ENCODE results near the gene PHOSPHO2.
A peak's percentile ranks its signal among the peaks of the same experiment; 100 is the strongest.

PHOSPHO2 gene

GRCh38 chr2:169729274-169729605 is 35.0 kb downstream of the PHOSPHO2 start:
- no peak for TF ChIP-seq CTCF (IDR thresholded peaks at IDR 0.05; ENCODE audit: borderline replicate concordance, insufficient read depth, low read depth, low read length)

GRCh38 chr2:169732075-169732474 is 37.8 kb downstream of the PHOSPHO2 start:
- H3K4me3 ChIP-seq (ENCODE audit: low read depth, low read length) = no peak overlapping the region
- no peak for TF ChIP-seq CTCF (IDR thresholded peaks at IDR 0.05; ENCODE audit: borderline replicate concordance, insufficient read depth, low read depth, low read length)

More at GRCh38 chr2:169729274-169729605, 35.0 kb downstream of the PHOSPHO2 start:
- H3K4me3 ChIP-seq (ENCODE audit: low read depth, low read length) = no peak overlapping the region

GRCh38 chr2:169732583-169733358 is 38.5 kb downstream of the PHOSPHO2 start:
- TF ChIP-seq CTCF (IDR thresholded peaks at IDR 0.05; ENCODE audit: borderline replicate concordance, insufficient read depth, low read depth, low read length) = no peak

GRCh38 chr2:169734169-169734847 is 40.0 kb downstream of the PHOSPHO2 start:
- H3K4me3 ChIP-seq (ENCODE audit: low read depth, low read length) = peak overlapping the region; percentile 88
- TF ChIP-seq CTCF (IDR thresholded peaks at IDR 0.05; ENCODE audit: borderline replicate concordance, insufficient read depth, low read depth, low read length) = no peak

More at GRCh38 chr2:169732583-169733358, 38.5 kb downstream of the PHOSPHO2 start:
- no peak overlapping the region for H3K4me3 ChIP-seq (ENCODE audit: low read depth, low read length)

- no peak for TF ChIP-seq CTCF (IDR thresholded peaks at IDR 0.05; ENCODE audit: borderline replicate concordance, insufficient read depth, low read depth, low read length)
- H3K4me3 ChIP-seq (ENCODE audit: low read depth, low read length) = no peak overlapping the region
Observed at GRCh38 chr2:169735623-169736022, 41.4 kb downstream of the PHOSPHO2 start.

GRCh38 chr2:169736902-169737301 is 42.6 kb downstream of the PHOSPHO2 start:
- no peak overlapping the region for H3K4me3 ChIP-seq (ENCODE audit: low read depth, low read length)
- TF ChIP-seq CTCF (IDR thresholded peaks at IDR 0.05; ENCODE audit: borderline replicate concordance, insufficient read depth, low read depth, low read length) = no peak

Measured in GM12875 (cell line).